Measurements from ENCODE around the gene MRGPRD.

Gene MRGPRD

DNA sequence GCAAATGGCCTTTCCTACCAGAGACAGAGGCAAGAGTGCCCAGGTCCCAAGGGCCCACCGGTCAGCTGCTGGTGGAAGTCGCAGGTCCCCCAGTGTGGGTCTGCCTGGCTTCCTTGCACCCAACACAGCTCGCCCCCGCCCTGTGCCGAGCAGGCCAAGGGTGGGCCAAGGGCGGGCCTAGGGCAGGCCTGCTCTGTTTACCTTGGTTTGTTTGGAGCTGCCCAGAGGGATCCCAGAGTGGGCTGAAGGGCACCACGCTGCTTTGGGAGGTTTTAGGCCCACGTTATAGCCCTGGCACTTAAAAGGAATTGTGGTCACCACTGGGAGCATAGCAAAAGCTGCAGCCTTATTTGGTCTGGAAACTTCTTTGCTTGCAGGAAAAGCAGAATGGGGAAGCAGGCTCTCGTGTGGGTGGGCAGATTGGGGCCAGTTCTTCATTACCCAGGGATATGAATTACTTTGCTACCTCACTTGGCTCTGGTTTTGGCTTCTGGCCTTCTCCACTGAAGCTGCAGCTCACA, 38.0 kb downstream of the MRGPRD start:
- Histone ChIP-seq H3K27ac (no peak overlapping the region), H3K36me3 (replicated peaks) (peaks cover 10% of the 10 kb centered on the region), H3K27me3 (replicated peaks) (no peaks in the 10 kb centered on the region), H3K4me3 (ENCODE audit: low read depth, low read length) (no peak overlapping the region)
- in situ Hi-C loops (cut with HindIII; ENCODE audit: low pct_ligation_motif_present, low sequenced_read_pairs), result no loop called here
- no peak for DNase-seq
- TF ChIP-seq, protein P1, sequence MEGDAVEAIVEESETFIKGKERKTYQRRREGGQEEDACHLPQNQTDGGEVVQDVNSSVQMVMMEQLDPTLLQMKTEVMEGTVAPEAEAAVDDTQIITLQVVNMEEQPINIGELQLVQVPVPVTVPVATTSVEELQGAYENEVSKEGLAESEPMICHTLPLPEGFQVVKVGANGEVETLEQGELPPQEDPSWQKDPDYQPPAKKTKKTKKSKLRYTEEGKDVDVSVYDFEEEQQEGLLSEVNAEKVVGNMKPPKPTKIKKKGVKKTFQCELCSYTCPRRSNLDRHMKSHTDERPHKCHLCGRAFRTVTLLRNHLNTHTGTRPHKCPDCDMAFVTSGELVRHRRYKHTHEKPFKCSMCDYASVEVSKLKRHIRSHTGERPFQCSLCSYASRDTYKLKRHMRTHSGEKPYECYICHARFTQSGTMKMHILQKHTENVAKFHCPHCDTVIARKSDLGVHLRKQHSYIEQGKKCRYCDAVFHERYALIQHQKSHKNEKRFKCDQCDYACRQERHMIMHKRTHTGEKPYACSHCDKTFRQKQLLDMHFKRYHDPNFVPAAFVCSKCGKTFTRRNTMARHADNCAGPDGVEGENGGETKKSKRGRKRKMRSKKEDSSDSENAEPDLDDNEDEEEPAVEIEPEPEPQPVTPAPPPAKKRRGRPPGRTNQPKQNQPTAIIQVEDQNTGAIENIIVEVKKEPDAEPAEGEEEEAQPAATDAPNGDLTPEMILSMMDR (IDR thresholded peaks at IDR 0.05; ENCODE audit: low read depth, low read length, missing control alignments), result no peak

DNA sequence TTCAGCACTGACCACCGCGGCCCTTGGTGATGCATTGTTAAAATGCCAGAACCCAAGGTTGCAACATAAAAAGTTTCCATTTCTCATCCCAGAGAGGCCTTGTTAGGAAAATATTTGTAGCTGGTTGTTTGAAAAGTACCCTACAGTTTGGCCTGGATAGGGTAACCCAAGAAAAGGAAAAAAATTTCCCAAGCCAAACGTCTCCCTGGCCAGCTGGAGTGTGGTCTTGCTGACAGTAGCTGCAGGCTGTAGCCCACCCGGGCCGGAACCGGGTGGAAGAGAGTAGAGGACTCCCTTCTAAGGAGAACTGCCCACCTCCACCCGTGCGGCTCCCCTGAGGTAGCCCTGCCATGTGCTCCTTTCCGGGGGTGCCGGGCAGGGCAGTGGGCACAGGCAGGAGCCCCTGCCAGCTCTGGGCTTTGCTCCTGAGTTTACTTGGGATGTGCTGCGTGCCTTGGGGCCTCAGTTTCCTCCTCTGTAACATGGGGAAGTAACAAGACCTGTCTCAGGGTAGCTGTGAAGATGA, 38.6 kb downstream of the MRGPRD start:
- Histone ChIP-seq H3K27me3 (replicated peaks) (no peaks in the 10 kb centered on the region), H3K4me3 (ENCODE audit: low read depth, low read length) (no peak overlapping the region), H3K36me3 (replicated peaks) (peaks cover 15% of the 10 kb centered on the region), H3K27ac (no peak overlapping the region)
- no peak for DNase-seq
- TF ChIP-seq, protein P1 (IDR thresholded peaks at IDR 0.05; ENCODE audit: low read depth, low read length, missing control alignments), result no peak
- in situ Hi-C loops (cut with HindIII; ENCODE audit: low pct_ligation_motif_present, low sequenced_read_pairs), result no loop called here

DNA sequence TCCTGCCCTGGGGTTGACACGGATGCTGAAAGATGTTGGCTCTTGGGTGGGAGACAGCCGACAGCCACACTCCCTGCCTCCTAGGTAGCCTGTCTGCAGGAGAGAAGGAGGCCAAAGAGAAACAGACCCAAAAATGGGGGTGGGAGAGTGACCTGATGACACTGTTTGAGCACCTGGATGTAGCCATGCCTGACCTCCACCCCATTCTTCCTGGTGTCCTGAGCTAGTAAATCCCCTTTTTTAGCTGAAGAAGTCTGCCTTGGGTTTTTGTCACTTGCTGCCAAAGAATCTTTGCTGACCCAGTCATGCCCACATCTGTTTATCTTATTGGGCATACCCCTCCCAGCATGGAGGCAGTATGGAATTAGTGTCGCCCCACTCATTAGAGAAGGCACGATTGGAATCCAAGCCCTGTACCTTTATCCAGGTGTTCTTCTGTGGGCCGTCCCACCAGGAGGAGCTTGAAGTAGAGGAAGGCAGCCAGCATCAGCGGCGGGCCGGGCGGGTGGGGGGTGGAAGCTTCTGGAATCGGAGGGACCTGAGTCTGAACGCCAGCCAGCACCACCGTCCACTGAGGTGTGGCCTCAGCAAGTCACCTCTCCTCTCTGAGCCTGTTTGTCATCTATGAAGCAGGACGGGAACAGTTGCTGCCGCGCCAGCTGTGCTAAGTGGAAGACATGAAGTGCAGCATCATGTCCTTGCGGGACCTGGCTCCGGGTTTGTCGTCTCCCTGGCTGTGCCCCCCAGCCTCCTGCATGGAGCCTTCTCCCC, 39.3 kb downstream of the MRGPRD start:
- H3K36me3 ChIP-seq (replicated peaks), result peaks cover 20% of the 10 kb centered on the region

DNA sequence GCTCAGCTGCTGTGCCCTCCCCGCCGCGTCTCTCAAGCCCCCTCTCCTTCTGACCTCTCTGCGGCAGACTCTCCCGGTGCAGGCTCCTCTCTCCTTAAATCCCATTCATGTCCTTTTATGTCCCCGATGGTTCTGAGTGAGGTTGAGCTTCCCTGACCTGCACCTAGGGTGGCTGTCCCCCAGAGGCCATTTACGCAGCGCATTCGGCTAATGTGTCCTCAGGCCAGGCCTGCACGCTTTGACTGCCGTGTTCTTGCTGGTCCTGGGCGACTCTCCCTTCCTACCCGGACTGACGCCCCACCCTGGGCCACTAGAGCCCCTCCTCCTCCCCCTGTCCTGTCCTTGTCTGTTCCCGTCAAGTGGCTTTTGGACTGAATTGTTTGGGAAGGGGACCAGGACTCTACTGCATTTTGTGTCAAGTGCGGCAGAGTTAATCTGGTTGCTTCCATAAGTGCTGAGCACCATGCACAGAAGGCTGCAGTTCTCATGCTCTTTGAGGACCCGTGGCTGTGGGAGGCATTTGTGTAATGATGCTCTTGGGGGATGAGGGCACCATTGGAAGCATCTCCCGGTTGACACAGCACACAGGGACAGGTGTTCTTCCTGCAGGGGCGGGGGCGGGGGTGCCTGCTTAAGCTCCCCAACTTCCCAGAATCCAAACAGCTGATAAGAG, 40.0 kb downstream of the MRGPRD start:
- no peak for DNase-seq
- TF ChIP-seq, protein P1 (IDR thresholded peaks at IDR 0.05; ENCODE audit: low read depth, low read length, missing control alignments), result no peak
- Histone ChIP-seq H3K27me3 (replicated peaks) (no peaks in the 10 kb centered on the region), H3K36me3 (replicated peaks) (peaks cover 20% of the 10 kb centered on the region), H3K4me3 (ENCODE audit: low read depth, low read length) (no peak overlapping the region), H3K27ac (no peak overlapping the region)
- in situ Hi-C loops (cut with HindIII; ENCODE audit: low pct_ligation_motif_present, low sequenced_read_pairs), result no loop called here

More for the DNA sequence above, 39.3 kb downstream of the MRGPRD start:
- in situ Hi-C loops (cut with HindIII; ENCODE audit: low pct_ligation_motif_present, low sequenced_read_pairs), result no loop called here
- Histone ChIP-seq H3K27ac (no peak overlapping the region), H3K27me3 (replicated peaks) (no peaks in the 10 kb centered on the region), H3K4me3 (ENCODE audit: low read depth, low read length) (no peak overlapping the region)
- TF ChIP-seq, protein P1 (IDR thresholded peaks at IDR 0.05; ENCODE audit: low read depth, low read length, missing control alignments), result no peak
- DNase-seq, result no peak

DNA sequence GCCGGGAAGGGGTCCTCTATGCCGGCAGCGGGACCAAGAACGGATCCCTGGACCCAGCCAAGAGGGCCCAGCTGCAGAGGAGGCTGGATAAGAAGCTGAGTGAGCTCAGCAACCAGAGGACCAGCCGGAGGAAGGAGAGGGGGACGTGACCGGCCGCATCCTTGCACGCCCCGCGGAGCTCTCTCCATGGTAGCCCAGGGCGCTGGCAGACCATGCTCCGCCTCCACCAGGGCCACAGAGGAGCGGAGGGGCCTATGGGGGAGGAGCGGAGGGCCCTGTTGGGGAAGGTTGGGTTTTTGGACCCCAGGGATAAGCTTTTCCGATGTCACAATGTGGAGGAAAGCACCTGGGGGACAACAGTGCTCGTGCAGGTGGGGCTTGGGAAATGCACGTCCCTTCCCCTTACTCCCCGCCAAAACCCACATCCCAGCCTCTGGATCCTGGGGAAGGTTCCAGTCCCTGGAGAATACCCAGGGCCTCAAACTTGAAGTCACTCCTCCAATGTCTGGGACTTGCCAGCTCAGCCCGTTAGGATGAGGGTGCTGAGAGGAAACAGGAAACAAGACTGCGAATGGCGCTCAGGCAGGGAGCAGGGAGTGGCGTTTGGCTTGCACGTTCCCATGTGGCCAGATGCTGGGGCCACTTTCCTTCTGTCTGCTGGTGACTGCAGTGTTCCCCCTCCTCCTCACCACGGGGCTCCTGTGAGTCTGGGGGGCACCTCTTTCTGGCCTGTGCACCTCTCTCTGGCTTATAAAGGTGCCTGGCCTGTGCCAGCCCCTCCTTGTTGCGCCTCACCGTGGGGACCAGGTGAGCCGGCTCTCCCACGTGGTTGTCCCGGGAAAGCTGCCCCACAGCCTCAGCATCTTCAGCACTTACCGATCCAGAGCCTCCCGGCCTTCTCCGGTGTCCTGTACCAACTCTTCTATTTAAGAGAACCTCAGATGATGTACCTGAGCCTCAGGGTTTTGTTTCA, 40.9 kb downstream of the MRGPRD start:
- TF ChIP-seq, protein P1 (IDR thresholded peaks at IDR 0.05; ENCODE audit: low read depth, low read length, missing control alignments), result no peak
- no peak for DNase-seq
- Histone ChIP-seq H3K36me3 (replicated peaks) (peaks cover 20% of the 10 kb centered on the region), H3K27me3 (replicated peaks) (no peaks in the 10 kb centered on the region), H3K4me3 (ENCODE audit: low read depth, low read length) (no peak overlapping the region), H3K27ac (no peak overlapping the region)
- in situ Hi-C loops (cut with HindIII; ENCODE audit: low pct_ligation_motif_present, low sequenced_read_pairs), result no loop called here

Measured in brain microvascular endothelial cell (primary cell).